Caco-2 (cell line): ENCODE data around the gene TPO. TPM values are rescaled to one million over a fixed set of nuclear protein-coding genes. Genes with fewer than 3 reads are reported as not detected.

Experiments
- BruUV-seq: library from RNA; stranded (reverse); fragments of 400-500 nt; replicated peaks from 2 replicates; lab custom pipeline; 2021; lab: Mats Ljungman, UMichigan
- CTCF ChIA-PET: fragments of 300-600 bp; sonication (Branson Sonifier 250); formaldehyde crosslinking; loops from one replicate; lab custom pipeline; 2022; ENCODE audit warnings: antibody characterized with exemption; lab: Charles Lee
- POLR2A ChIA-PET: fragments of 300-600 bp; sonication (Branson Sonifier 250); formaldehyde crosslinking; loops from one replicate; lab custom pipeline; 2022; ENCODE audit warnings: antibody characterized with exemption; lab: Charles Lee
- DNase-seq, 2 experiments: peaks; one replicate each; pipeline versions ENCODE4 v3.0.0 to v3.0.0-alpha.2; 2020 to 2022
- H3K27me3 ChIP-seq: replicated peaks from 2 replicates; pipeline ENCODE4 v1.6.0; 2011; ENCODE audit warnings: low read length; ENCODE audit not compliant: control insufficient read depth, insufficient read depth
- H3K36me3 ChIP-seq: 2 replicates; pipeline ENCODE4 v1.5.1; 2011; ENCODE audit warnings: low read length; ENCODE audit not compliant: control insufficient read depth, insufficient read depth
- H3K4me1 ChIP-seq: fragments of 250-450 bp; sonication (Bioruptor Pico); 2 replicates; pipeline ENCODE4 v1.5.1; 2020; ENCODE audit warnings: mild to moderate bottlenecking
- H3K4me3 ChIP-seq: 2 replicates; pipeline ENCODE4 v1.5.1; 2011; ENCODE audit warnings: low read depth, mild to moderate bottlenecking, control low read depth, low read length
- H3K9me3 ChIP-seq: fragments of 250-450 bp; sonication (Bioruptor Pico); 2 replicates; pipeline ENCODE4 v1.5.1; 2020; ENCODE audit warnings: mild to moderate bottlenecking, moderate library complexity
- H3K27ac Mint-ChIP-seq: one replicate; pipeline ENCODE4 v1.8.0; 2022; ENCODE audit warnings: mixed read lengths; ENCODE audit not compliant: unreplicated experiment
- H3K27me3 Mint-ChIP-seq: one replicate; pipeline ENCODE4 v1.8.0; 2022; ENCODE audit warnings: mixed read lengths; ENCODE audit not compliant: insufficient read depth, unreplicated experiment
- H3K36me3 Mint-ChIP-seq: one replicate; pipeline ENCODE4 v1.8.0; 2022; ENCODE audit warnings: mild to moderate bottlenecking, mixed read lengths; ENCODE audit not compliant: insufficient read depth, unreplicated experiment
- H3K4me1 Mint-ChIP-seq: one replicate; pipeline ENCODE4 v1.8.0; 2022; ENCODE audit warnings: low read depth, mixed read lengths; ENCODE audit not compliant: unreplicated experiment
- H3K4me3 Mint-ChIP-seq: one replicate; pipeline ENCODE4 v1.8.0; 2022; ENCODE audit warnings: mild to moderate bottlenecking, moderate library complexity, mixed read lengths; ENCODE audit not compliant: unreplicated experiment
- H3K9me3 Mint-ChIP-seq: one replicate; pipeline ENCODE4 v1.8.0; 2022; ENCODE audit warnings: mixed read lengths; ENCODE audit not compliant: unreplicated experiment
- intact Hi-C: fragments of 100-400 bp; cut with micrococcal nuclease; formaldehyde crosslinking; loops from one replicate; pipeline ENCODE4 v1.10.0; 2022; ENCODE audit not compliant: unreplicated experiment
- total RNA-seq: library from RNA; stranded (reverse); gene quantifications from 2 replicates; pipeline ENCODE4 v1.2.3, GENCODE V29; 2022
- TF ChIP-seq, protein P1 (sequence below), 2 experiments: fragments of 200-600 bp in 1 of 2; IDR thresholded peaks; 1 replicate in 1 of 2; 2 replicates in 1 of 2; pipeline versions ENCODE4 v1.5.1 to v1.8.0; 2011 to 2022; ENCODE audit warnings: antibody characterized with exemption in 1 of 2, control low read depth in 1 of 2, inconsistent platforms in 1 of 2, low read depth in 1 of 2, low read length in 1 of 2, mild to moderate bottlenecking in 1 of 2, moderate library complexity in 1 of 2; ENCODE audit not compliant: insufficient read depth in 1 of 2, severe bottlenecking in 1 of 2, unreplicated experiment in 1 of 2

TPO gene
- total RNA-seq, 1 experiment from 2014 or later = not detected

GRCh38 chr2:1495676-1496358 is 82.6 kb downstream of the TPO start:
- Histone ChIP-seq H3K27me3 (no peaks in the 10 kb centered on the region), H3K36me3 (no peaks in the 10 kb centered on the region), H3K4me3 (no peak overlapping the region), H3K9me3 (no peaks in the 10 kb centered on the region), H3K4me1 (no peaks in the 10 kb centered on the region)
- peak in 1 of 2 experiments; percentile 10 for DNase-seq
- no peak overlapping the region for H3K4me3 Mint-ChIP-seq
- no peaks in the 10 kb centered on the region for H3K9me3 Mint-ChIP-seq
- no TSS peak for BruUV-seq
- no peaks in the 10 kb centered on the region for H3K4me1 Mint-ChIP-seq
- TF ChIP-seq, protein P1, sequence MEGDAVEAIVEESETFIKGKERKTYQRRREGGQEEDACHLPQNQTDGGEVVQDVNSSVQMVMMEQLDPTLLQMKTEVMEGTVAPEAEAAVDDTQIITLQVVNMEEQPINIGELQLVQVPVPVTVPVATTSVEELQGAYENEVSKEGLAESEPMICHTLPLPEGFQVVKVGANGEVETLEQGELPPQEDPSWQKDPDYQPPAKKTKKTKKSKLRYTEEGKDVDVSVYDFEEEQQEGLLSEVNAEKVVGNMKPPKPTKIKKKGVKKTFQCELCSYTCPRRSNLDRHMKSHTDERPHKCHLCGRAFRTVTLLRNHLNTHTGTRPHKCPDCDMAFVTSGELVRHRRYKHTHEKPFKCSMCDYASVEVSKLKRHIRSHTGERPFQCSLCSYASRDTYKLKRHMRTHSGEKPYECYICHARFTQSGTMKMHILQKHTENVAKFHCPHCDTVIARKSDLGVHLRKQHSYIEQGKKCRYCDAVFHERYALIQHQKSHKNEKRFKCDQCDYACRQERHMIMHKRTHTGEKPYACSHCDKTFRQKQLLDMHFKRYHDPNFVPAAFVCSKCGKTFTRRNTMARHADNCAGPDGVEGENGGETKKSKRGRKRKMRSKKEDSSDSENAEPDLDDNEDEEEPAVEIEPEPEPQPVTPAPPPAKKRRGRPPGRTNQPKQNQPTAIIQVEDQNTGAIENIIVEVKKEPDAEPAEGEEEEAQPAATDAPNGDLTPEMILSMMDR (IDR thresholded peaks at IDR 0.05; ENCODE audit: insufficient read depth in 1 of 2, low read depth in 1 of 2, low read length in 1 of 2, severe bottlenecking in 1 of 2, unreplicated experiment in 1 of 2) = no peak
- H3K27me3 Mint-ChIP-seq = peaks cover 32% of the 10 kb centered on the region
- ChIA-PET POLR2A (no interaction called here), CTCF (interaction anchor here (0.6 kb wide), 1 partner anchor 1238 kb away, joined by 3 read pairs; no protein-coding TSS in a partner anchor)
- H3K36me3 Mint-ChIP-seq = no peaks in the 10 kb centered on the region
- intact Hi-C loops = no loop called here
- no peak overlapping the region for H3K27ac Mint-ChIP-seq

- TF ChIP-seq, protein P1 (IDR thresholded peaks at IDR 0.05; ENCODE audit: insufficient read depth in 1 of 2, low read depth in 1 of 2, low read length in 1 of 2, severe bottlenecking in 1 of 2, unreplicated experiment in 1 of 2) = no peak
- DNase-seq = peak in 1 of 2 experiments; percentile 12
- BruUV-seq = no TSS peak
- intact Hi-C loops = no loop called here
- ChIA-PET CTCF (interaction anchor here (0.6 kb wide), 1 partner anchor 1239 kb away, joined by 3 read pairs; no protein-coding TSS in a partner anchor), POLR2A (no interaction called here)
- H3K9me3 ChIP-seq = no peaks in the 10 kb centered on the region
- Mint-ChIP-seq H3K36me3 (no peaks in the 10 kb centered on the region), H3K27me3 (peaks cover 29% of the 10 kb centered on the region), H3K27ac (no peak overlapping the region), H3K9me3 (no peaks in the 10 kb centered on the region), H3K4me1 (no peaks in the 10 kb centered on the region), H3K4me3 (no peak overlapping the region)
- no peaks in the 10 kb centered on the region for H3K4me1 ChIP-seq
- no peaks in the 10 kb centered on the region for H3K27me3 ChIP-seq
- H3K36me3 ChIP-seq = no peaks in the 10 kb centered on the region
- no peak overlapping the region for H3K4me3 ChIP-seq
Observed at GRCh38 chr2:1496359-1496821, 83.1 kb downstream of the TPO start.

GRCh38 chr2:1497122-1497611 is 83.9 kb downstream of the TPO start:
- DNase-seq = peak in 1 of 2 experiments; percentile 26
- no peaks in the 10 kb centered on the region for H3K27me3 ChIP-seq
- TF ChIP-seq, protein P1 (IDR thresholded peaks at IDR 0.05; ENCODE audit: insufficient read depth in 1 of 2, low read depth in 1 of 2, low read length in 1 of 2, severe bottlenecking in 1 of 2, unreplicated experiment in 1 of 2) = no peak
- H3K4me3 ChIP-seq = no peak overlapping the region
- H3K4me3 Mint-ChIP-seq = no peak overlapping the region
- H3K4me1 ChIP-seq = no peaks in the 10 kb centered on the region
- no peaks in the 10 kb centered on the region for H3K36me3 ChIP-seq
- no peaks in the 10 kb centered on the region for H3K4me1 Mint-ChIP-seq
- peaks cover 25% of the 10 kb centered on the region for H3K27me3 Mint-ChIP-seq
- CTCF ChIA-PET = no interaction called here
- intact Hi-C loops = no loop called here
- no TSS peak for BruUV-seq
- H3K27ac Mint-ChIP-seq = no peak overlapping the region
- H3K9me3 ChIP-seq = no peaks in the 10 kb centered on the region
- H3K36me3 Mint-ChIP-seq = no peaks in the 10 kb centered on the region
- no peaks in the 10 kb centered on the region for H3K9me3 Mint-ChIP-seq
- POLR2A ChIA-PET = no interaction called here
